Activated CD8-positive, alpha-beta memory T cell treated with anti-CD3 and anti-CD28 coated beads, Interleukin-2, amount 10 ng/mL, durations not matched to agents 7 days and 5 days (primary cell): ENCODE results near the gene IFITM5. TPM values are rescaled to one million over a fixed set of nuclear protein-coding genes. Genes with fewer than 3 reads are reported as not detected.
A peak's percentile ranks its signal among the peaks of the same experiment; 100 is the strongest.
"Not testable (repeated sequence)": the region's sequence is repeated elsewhere in the genome, so short reads cannot be mapped to it uniquely, and the experiment has no call there.

ENCODE experiments used
- ATAC-seq: fragments of 150-1000 bp; cut with Tn5 transposase; one replicate; pipeline ENCODE4 v1.10.0; 2021; ENCODE audit warnings: moderate library complexity
- CTCF ChIA-PET: fragments of 350-600 bp; sonication (Branson Sonifier 250); formaldehyde crosslinking; loops from one replicate; lab custom pipeline; 2021; ENCODE audit warnings: antibody characterized with exemption; lab: Charles Lee
- DNase-seq: peaks from one replicate; pipeline ENCODE4 v3.0.0-alpha.2; 2020
- H3K27ac Mint-ChIP-seq: one replicate; pipeline ENCODE4 v1.8.0; 2021; ENCODE audit warnings: mild to moderate bottlenecking, mixed read lengths
- H3K27me3 Mint-ChIP-seq: one replicate; pipeline ENCODE4 v1.8.0; 2021; ENCODE audit warnings: mixed read lengths
- H3K36me3 Mint-ChIP-seq: one replicate; pipeline ENCODE4 v1.8.0; 2021; ENCODE audit warnings: mild to moderate bottlenecking, mixed read lengths
- H3K4me1 Mint-ChIP-seq: one replicate; pipeline ENCODE4 v1.8.0; 2021; ENCODE audit warnings: mixed read lengths
- H3K4me3 Mint-ChIP-seq: one replicate; pipeline ENCODE4 v1.8.0; 2021; ENCODE audit warnings: mild to moderate bottlenecking, moderate library complexity, mixed read lengths
- H3K9me3 Mint-ChIP-seq: one replicate; pipeline ENCODE4 v1.8.0; 2022; ENCODE audit warnings: low read depth, mixed read lengths
- total RNA-seq, 2 experiments: library from RNA; stranded (reverse); gene quantifications; one replicate each; pipeline ENCODE4 v1.2.3, GENCODE V29; 2021

The IFITM5 gene
- total RNA-seq, 2 experiments from 2014 or later = not detected

GRCh38 chr11:279966-280705, 19.2 kb downstream of the IFITM5 start:
- DNase-seq = peak; percentile 59
- ATAC-seq = peak; percentile 59
- CTCF ChIA-PET = interaction anchor here (1.1 to 5.2 kb wide), 8 partner anchors 10 to 416 kb away, joined by 3 to 29 read pairs (median 6); partner anchors contain the start of gene TMEM80
- peaks cover 46% of the 10 kb centered on the region for H3K4me1 Mint-ChIP-seq
- no peak overlapping the region for H3K27ac Mint-ChIP-seq
- H3K9me3 Mint-ChIP-seq = peaks cover 3% of the 10 kb centered on the region
- peaks cover 25% of the 10 kb centered on the region for H3K36me3 Mint-ChIP-seq
- peak overlapping the region; percentile 72 for H3K4me3 Mint-ChIP-seq
- peaks cover 61% of the 10 kb centered on the region for H3K27me3 Mint-ChIP-seq

- Mint-ChIP-seq H3K27ac (no peak overlapping the region), H3K27me3 (peaks cover 65% of the 10 kb centered on the region), H3K9me3 (peaks cover 3% of the 10 kb centered on the region), H3K4me3 (no peak overlapping the region), H3K4me1 (peaks cover 46% of the 10 kb centered on the region), H3K36me3 (peaks cover 25% of the 10 kb centered on the region)
- ATAC-seq (peak; percentile 13), DNase-seq (peak; percentile 42)
- CTCF ChIA-PET = interaction anchor here (1.0 to 5.2 kb wide), 9 partner anchors 11 to 89 kb away, joined by 3 to 29 read pairs (median 7); no protein-coding TSS in a partner anchor
Observed at GRCh38 chr11:279040-279965, 20.0 kb downstream of the IFITM5 start.

GRCh38 chr11:278001-278951, 21.1 kb downstream of the IFITM5 start, which contains the start of gene NLRP6:
Gene NLRP6 (plus strand): TSS chr11:278407. CDS start chr11:278570, 163 bp downstream.
- H3K4me1 Mint-ChIP-seq = peaks cover 42% of the 10 kb centered on the region
- H3K36me3 Mint-ChIP-seq = peaks cover 25% of the 10 kb centered on the region
- H3K27me3 Mint-ChIP-seq = peaks cover 68% of the 10 kb centered on the region
- peak within 1 kb of the TSS; percentile 47 for H3K27ac Mint-ChIP-seq
- ATAC-seq (no peak), DNase-seq (no peak)
- CTCF ChIA-PET = interaction anchor here (1.0 to 5.2 kb wide), 7 partner anchors 9 to 90 kb away, joined by 3 to 29 read pairs (median 7); no protein-coding TSS in a partner anchor
- H3K9me3 Mint-ChIP-seq = peaks cover 3% of the 10 kb centered on the region
- peak within 1 kb of the TSS; percentile 57 for H3K4me3 Mint-ChIP-seq

- Mint-ChIP-seq H3K4me3 (no peak overlapping the region), H3K9me3 (peaks cover 3% of the 10 kb centered on the region), H3K27ac (no peak overlapping the region), H3K4me1 (peaks cover 23% of the 10 kb centered on the region), H3K27me3 (peaks cover 55% of the 10 kb centered on the region), H3K36me3 (peaks cover 18% of the 10 kb centered on the region)
- ATAC-seq (no peak), DNase-seq (no peak)
- CTCF ChIA-PET = interaction anchor here (0.7 to 1.5 kb wide), 4 partner anchors 9 to 29 kb away, joined by 3 to 5 read pairs (median 3); no protein-coding TSS in a partner anchor
Observed at GRCh38 chr11:276219-276618, 23.1 kb downstream of the IFITM5 start.

- Mint-ChIP-seq H3K4me3 (no peak overlapping the region), H3K4me1 (peaks cover 29% of the 10 kb centered on the region), H3K36me3 (peaks cover 21% of the 10 kb centered on the region), H3K27me3 (peaks cover 38% of the 10 kb centered on the region), H3K27ac (no peak overlapping the region), H3K9me3 (peaks cover 3% of the 10 kb centered on the region)
- no peak for ATAC-seq
- peak; percentile 37 for DNase-seq
- CTCF ChIA-PET = interaction anchor here (1.1 to 2.0 kb wide), 2 partner anchors 32 to 175 kb away, joined by 3 to 5 read pairs; no protein-coding TSS in a partner anchor
Observed at GRCh38 chr11:272931-273198, 26.5 kb downstream of the IFITM5 start.

- no peaks in the 10 kb centered on the region for H3K9me3 Mint-ChIP-seq
- no peak overlapping the region for H3K4me3 Mint-ChIP-seq
- peaks cover 16% of the 10 kb centered on the region for H3K36me3 Mint-ChIP-seq
- CTCF ChIA-PET = interaction anchor here (1.1 to 2.0 kb wide), 2 partner anchors 33 to 176 kb away, joined by 3 to 5 read pairs; no protein-coding TSS in a partner anchor
- ATAC-seq (no peak), DNase-seq (peak; percentile 38)
- no peak overlapping the region for H3K27ac Mint-ChIP-seq
- peaks cover 28% of the 10 kb centered on the region for H3K4me1 Mint-ChIP-seq
- H3K27me3 Mint-ChIP-seq = peaks cover 32% of the 10 kb centered on the region
Observed at GRCh38 chr11:272195-272930, 27.0 kb downstream of the IFITM5 start.

GRCh38 chr11:271319-271715, 28.0 kb downstream of the IFITM5 start:
- Mint-ChIP-seq H3K27ac (no peak overlapping the region), H3K4me3 (no peak overlapping the region), H3K27me3 (peaks cover 25% of the 10 kb centered on the region), H3K9me3 (no peaks in the 10 kb centered on the region), H3K36me3 (peaks cover 9% of the 10 kb centered on the region), H3K4me1 (peaks cover 32% of the 10 kb centered on the region)
- ATAC-seq (no peak), DNase-seq (no peak)
- CTCF ChIA-PET = no interaction called here

- DNase-seq = peak; percentile 39
- Mint-ChIP-seq H3K27ac (no peak overlapping the region), H3K36me3 (peaks cover 5% of the 10 kb centered on the region), H3K4me1 (peaks cover 32% of the 10 kb centered on the region), H3K27me3 (peaks cover 20% of the 10 kb centered on the region), H3K4me3 (no peak overlapping the region), H3K9me3 (no peaks in the 10 kb centered on the region)
- CTCF ChIA-PET = no interaction called here
- no peak for ATAC-seq
Observed at GRCh38 chr11:270451-271318, 28.6 kb downstream of the IFITM5 start.

GRCh38 chr11:269146-269890, 30.0 kb downstream of the IFITM5 start:
- CTCF ChIA-PET = interaction anchor here (1.0 to 4.2 kb wide), 5 partner anchors 11 to 179 kb away, joined by 6 to 35 read pairs (median 10); partner anchors contain the start of genes IFITM2, NLRP6 and PGGHG
- Mint-ChIP-seq H3K27ac (peak overlapping the region; percentile 97), H3K4me3 (peak overlapping the region; percentile 86), H3K4me1 (peaks cover 32% of the 10 kb centered on the region), H3K36me3 (peaks cover 5% of the 10 kb centered on the region), H3K27me3 (peaks cover 11% of the 10 kb centered on the region), H3K9me3 (no peaks in the 10 kb centered on the region)
- DNase-seq (peak; percentile 80), ATAC-seq (peak; percentile 57)

GRCh38 chr11:268716-269145, 30.6 kb downstream of the IFITM5 start:
- H3K27me3 Mint-ChIP-seq, H3K9me3 Mint-ChIP-seq, H3K36me3 Mint-ChIP-seq: not testable (repeated sequence)
- Mint-ChIP-seq H3K27ac (peak overlapping the region; percentile 97), H3K4me1 (peaks cover 32% of the 10 kb centered on the region), H3K4me3 (peak overlapping the region; percentile 86)
- peak; percentile 54 for ATAC-seq
- CTCF ChIA-PET = interaction anchor here (1.0 to 4.2 kb wide), 6 partner anchors 12 to 249 kb away, joined by 5 to 35 read pairs (median 10); partner anchors contain the start of genes IFITM2, NLRP6 and PGGHG
- peak; percentile 90 for DNase-seq
